Calu3 (cell line): ENCODE data around the gene BAG2. TPM values are rescaled to one million over a fixed set of nuclear protein-coding genes. Genes with fewer than 3 reads are reported as not detected.

Source experiments
- BruUV-seq: library from RNA; stranded (reverse); fragments of 400-500 nt; replicated peaks from 2 replicates; lab custom pipeline; 2021; lab: Mats Ljungman, UMichigan
- CTCF ChIA-PET: fragments of 300-600 bp; sonication (Branson Sonifier 250); formaldehyde crosslinking; loops from one replicate; lab custom pipeline; 2022; ENCODE audit warnings: antibody characterized with exemption; lab: Charles Lee
- DNase-seq: peaks from one replicate; pipeline ENCODE4 v3.0.0; 2022
- H3K27ac Mint-ChIP-seq: one replicate; pipeline ENCODE4 v1.8.0; 2022; ENCODE audit warnings: mixed read lengths; ENCODE audit not compliant: unreplicated experiment
- H3K27me3 Mint-ChIP-seq: one replicate; pipeline ENCODE4 v1.8.0; 2022; ENCODE audit warnings: mixed read lengths; ENCODE audit not compliant: unreplicated experiment
- H3K36me3 Mint-ChIP-seq: one replicate; pipeline ENCODE4 v1.8.0; 2022; ENCODE audit warnings: mild to moderate bottlenecking, moderate library complexity, mixed read lengths; ENCODE audit not compliant: insufficient read depth, unreplicated experiment
- H3K4me1 Mint-ChIP-seq: one replicate; pipeline ENCODE4 v1.8.0; 2022; ENCODE audit warnings: mild to moderate bottlenecking, low read depth, mixed read lengths; ENCODE audit not compliant: unreplicated experiment
- H3K4me3 Mint-ChIP-seq: one replicate; pipeline ENCODE4 v1.8.0; 2022; ENCODE audit warnings: mild to moderate bottlenecking, low read depth, moderate library complexity, mixed read lengths; ENCODE audit not compliant: unreplicated experiment
- H3K9me3 Mint-ChIP-seq: one replicate; pipeline ENCODE4 v1.8.0; 2022; ENCODE audit warnings: low read depth, mixed read lengths; ENCODE audit not compliant: unreplicated experiment
- CTCF ChIP-seq: fragments of 200-600 bp; IDR thresholded peaks from one replicate; pipeline ENCODE4 v1.8.0; 2022; ENCODE audit warnings: antibody characterized with exemption; ENCODE audit not compliant: unreplicated experiment
- intact Hi-C: fragments of 100-400 bp; cut with micrococcal nuclease; formaldehyde crosslinking; loops from one replicate; pipeline ENCODE4 v1.10.0; 2022; ENCODE audit not compliant: unreplicated experiment
- total RNA-seq: library from RNA; stranded (reverse); gene quantifications from 2 replicates; pipeline ENCODE4 v1.2.3, GENCODE V29; 2022

Gene BAG2
- total RNA-seq, 1 experiment from 2014 or later: 12.1 TPM

- Mint-ChIP-seq H3K27me3 (no peaks in the 10 kb centered on the region), H3K4me1 (peaks cover 18% of the 10 kb centered on the region), H3K9me3 (no peaks in the 10 kb centered on the region), H3K4me3 (no peak overlapping the region), H3K36me3 (no peaks in the 10 kb centered on the region), H3K27ac (no peak overlapping the region)
- intact Hi-C loops: no loop called here
- no TSS peak for BruUV-seq
- DNase-seq: no peak
- TF ChIP-seq CTCF: no peak
- CTCF ChIA-PET: no interaction called here
Observed at GRCh38 chr6:57182017-57182432, 9.9 kb downstream of the BAG2 start.

- no peak for DNase-seq
- Mint-ChIP-seq H3K27me3 (no peaks in the 10 kb centered on the region), H3K36me3 (no peaks in the 10 kb centered on the region), H3K4me1 (peaks cover 10% of the 10 kb centered on the region), H3K27ac (no peak overlapping the region), H3K9me3 (no peaks in the 10 kb centered on the region), H3K4me3 (no peak overlapping the region)
- CTCF ChIA-PET: interaction anchor here (0.6 kb wide), 1 partner anchor 15 kb away, joined by 3 read pairs; no protein-coding TSS in a partner anchor
- no peak for TF ChIP-seq CTCF
- intact Hi-C loops: no loop called here
- BruUV-seq: no TSS peak
Observed at GRCh38 chr6:57183336-57183735, 11.2 kb downstream of the BAG2 start.

- no peaks in the 10 kb centered on the region for H3K4me1 Mint-ChIP-seq
- no peak for TF ChIP-seq CTCF
- H3K36me3 Mint-ChIP-seq: peaks cover 10% of the 10 kb centered on the region
- no TSS peak for BruUV-seq
- H3K27me3 Mint-ChIP-seq: no peaks in the 10 kb centered on the region
- intact Hi-C loops: loop anchor here (1.0 kb wide), 1 partner anchor 124 kb away; no protein-coding TSS in a partner anchor
- no peak for DNase-seq
- CTCF ChIA-PET: interaction anchor here (1.0 to 1.4 kb wide), 3 partner anchors 89 to 126 kb away, joined by 3 to 8 read pairs (median 5); no protein-coding TSS in a partner anchor
- no peak overlapping the region for H3K27ac Mint-ChIP-seq
- H3K4me3 Mint-ChIP-seq: no peak overlapping the region
- H3K9me3 Mint-ChIP-seq: no peaks in the 10 kb centered on the region
Observed at GRCh38 chr6:57190140-57190539, 18.0 kb downstream of the BAG2 start.

GRCh38 chr6:57193177-57193576 lies 21.1 kb downstream of the BAG2 start:
- intact Hi-C loops: no loop called here
- no peak overlapping the region for H3K4me3 Mint-ChIP-seq
- CTCF ChIA-PET: no interaction called here
- no TSS peak for BruUV-seq
- H3K4me1 Mint-ChIP-seq: no peaks in the 10 kb centered on the region
- TF ChIP-seq CTCF: no peak
- peaks cover 10% of the 10 kb centered on the region for H3K36me3 Mint-ChIP-seq
- H3K27ac Mint-ChIP-seq: no peak overlapping the region
- DNase-seq: no peak
- no peaks in the 10 kb centered on the region for H3K9me3 Mint-ChIP-seq
- H3K27me3 Mint-ChIP-seq: no peaks in the 10 kb centered on the region
